Esophagus squamous epithelium (tissue), 4 donors: ENCODE measurements around the gene ITPRIPL2.

Experiments used
- POLR2A ChIP-seq, 4 donors: fragments of 450-650 bp; IDR thresholded peaks; one replicate each; pipeline ENCODE4 v1.6.1; 2017; ENCODE audit warnings: antibody characterized with exemption in 4 of 4, mild to moderate bottlenecking in 4 of 4, moderate library complexity in 3 of 4
- TF ChIP-seq, protein P1 (sequence below), 6 experiments: fragments of 450-650 bp in 4 of 6; fragments of 200-600 bp in 2 of 6; sonication (generic) in 2 of 6; IDR thresholded peaks; one replicate each; pipeline ENCODE4 v1.5.1; 2016 to 2019; ENCODE audit warnings: antibody characterized with exemption in 6 of 6, mild to moderate bottlenecking in 4 of 6, moderate library complexity in 4 of 6

DNA sequence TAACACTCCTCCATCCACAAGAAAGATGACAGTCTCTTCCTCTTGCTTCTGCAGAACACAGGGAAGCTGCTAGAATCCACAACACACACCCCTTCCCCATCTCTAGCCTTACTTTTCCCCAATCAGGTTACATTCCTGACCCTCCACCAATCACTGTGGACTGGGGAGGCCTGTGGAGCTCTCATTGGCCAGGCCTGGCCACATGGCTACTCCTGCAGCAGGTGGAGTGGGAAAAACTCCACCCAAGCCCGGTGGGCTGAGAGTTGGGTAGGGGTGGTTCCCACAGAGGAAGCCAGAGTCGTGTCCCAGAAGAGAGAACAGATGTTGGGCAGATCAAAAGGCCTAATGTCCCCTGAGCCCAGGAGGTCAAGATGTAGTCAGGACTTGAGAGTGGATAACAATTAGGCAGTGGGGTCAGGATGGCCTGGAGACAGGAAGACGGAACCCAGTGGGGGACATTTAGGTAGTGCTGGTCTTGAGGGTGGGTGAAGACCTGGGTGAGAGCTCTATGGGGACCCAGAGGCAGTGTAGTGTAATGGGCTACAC, 24.3 kb upstream of the ITPRIPL2 start:
- TF ChIP-seq, protein P1, sequence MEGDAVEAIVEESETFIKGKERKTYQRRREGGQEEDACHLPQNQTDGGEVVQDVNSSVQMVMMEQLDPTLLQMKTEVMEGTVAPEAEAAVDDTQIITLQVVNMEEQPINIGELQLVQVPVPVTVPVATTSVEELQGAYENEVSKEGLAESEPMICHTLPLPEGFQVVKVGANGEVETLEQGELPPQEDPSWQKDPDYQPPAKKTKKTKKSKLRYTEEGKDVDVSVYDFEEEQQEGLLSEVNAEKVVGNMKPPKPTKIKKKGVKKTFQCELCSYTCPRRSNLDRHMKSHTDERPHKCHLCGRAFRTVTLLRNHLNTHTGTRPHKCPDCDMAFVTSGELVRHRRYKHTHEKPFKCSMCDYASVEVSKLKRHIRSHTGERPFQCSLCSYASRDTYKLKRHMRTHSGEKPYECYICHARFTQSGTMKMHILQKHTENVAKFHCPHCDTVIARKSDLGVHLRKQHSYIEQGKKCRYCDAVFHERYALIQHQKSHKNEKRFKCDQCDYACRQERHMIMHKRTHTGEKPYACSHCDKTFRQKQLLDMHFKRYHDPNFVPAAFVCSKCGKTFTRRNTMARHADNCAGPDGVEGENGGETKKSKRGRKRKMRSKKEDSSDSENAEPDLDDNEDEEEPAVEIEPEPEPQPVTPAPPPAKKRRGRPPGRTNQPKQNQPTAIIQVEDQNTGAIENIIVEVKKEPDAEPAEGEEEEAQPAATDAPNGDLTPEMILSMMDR (IDR thresholded peaks at IDR 0.05) = no peak
- TF ChIP-seq POLR2A (IDR thresholded peaks at IDR 0.05) = no peak
